SK-N-SH treated with all-trans-retinoic acid at 6 μM for 48 hours (cell line): ENCODE data around the gene SCYGR1.

Source experiments
- ZFP3 ChIP-seq: fragments of 250-450 bp; sonication (Bioruptor Pico); IDR thresholded peaks from 2 replicates; pipeline ENCODE4 v1.5.0; 2020; ENCODE audit warnings: mild to moderate bottlenecking, moderate library complexity
- TF ChIP-seq, protein P1 (sequence below): fragments of 250-450 bp; sonication (Bioruptor Pico); IDR thresholded peaks from 2 replicates; pipeline ENCODE4 v1.5.1; 2020; ENCODE audit warnings: low read depth, mild to moderate bottlenecking, moderate library complexity

DNA sequence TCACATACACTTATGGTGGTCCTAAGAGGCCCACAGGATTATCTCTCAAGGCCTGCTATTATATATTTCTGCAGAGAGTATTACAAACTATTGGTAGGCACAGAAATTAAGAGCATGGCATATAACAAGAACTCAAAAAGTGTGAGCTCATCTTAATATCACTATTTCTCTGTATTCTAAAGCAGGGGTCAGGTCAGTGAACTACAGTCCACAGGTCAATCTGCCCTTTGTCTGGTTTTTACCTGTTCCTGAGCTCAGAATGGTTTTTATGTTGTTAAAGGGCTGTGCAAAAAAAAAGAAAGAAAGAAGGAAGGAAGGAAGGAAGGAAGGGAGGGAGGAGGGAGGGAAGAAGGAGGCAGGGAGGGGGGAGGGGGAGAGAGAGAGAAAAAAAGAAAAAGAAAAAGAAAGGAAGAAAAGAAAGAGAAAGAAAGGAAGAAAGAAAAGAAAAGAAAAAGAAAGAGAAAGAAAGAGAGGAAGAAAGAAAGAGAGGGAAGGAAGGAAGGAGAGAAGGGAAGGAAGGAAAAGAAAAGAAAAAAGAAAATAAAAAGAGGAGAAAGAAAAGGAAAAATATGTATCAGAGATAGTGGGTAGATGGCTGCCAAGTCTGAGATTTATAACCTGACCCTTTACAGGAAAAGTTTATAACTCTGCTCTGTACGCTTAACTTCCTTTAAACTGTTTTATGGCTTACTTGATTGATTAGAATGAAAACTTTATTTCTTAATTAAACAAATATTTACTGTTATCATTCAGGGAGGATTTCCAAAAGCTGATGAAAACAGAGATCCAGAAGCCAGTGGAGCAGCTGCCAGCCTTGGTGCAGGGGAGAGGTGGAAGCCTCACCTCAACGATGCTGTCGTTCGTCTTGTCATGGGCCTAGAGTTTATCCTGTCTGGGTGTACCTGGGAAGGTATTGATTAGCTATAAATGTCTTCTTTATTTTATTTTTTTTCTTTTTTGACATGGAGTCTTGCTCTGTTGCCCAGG, 11.2 kb upstream of the SCYGR1 start:
- TF ChIP-seq, protein P1, sequence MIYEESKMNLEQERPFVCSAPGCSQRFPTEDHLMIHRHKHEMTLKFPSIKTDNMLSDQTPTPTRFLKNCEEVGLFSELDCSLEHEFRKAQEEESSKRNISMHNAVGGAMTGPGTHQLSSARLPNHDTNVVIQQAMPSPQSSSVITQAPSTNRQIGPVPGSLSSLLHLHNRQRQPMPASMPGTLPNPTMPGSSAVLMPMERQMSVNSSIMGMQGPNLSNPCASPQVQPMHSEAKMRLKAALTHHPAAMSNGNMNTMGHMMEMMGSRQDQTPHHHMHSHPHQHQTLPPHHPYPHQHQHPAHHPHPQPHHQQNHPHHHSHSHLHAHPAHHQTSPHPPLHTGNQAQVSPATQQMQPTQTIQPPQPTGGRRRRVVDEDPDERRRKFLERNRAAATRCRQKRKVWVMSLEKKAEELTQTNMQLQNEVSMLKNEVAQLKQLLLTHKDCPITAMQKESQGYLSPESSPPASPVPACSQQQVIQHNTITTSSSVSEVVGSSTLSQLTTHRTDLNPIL (CRISPR knock-in tag) = no peak
- TF ChIP-seq ZFP3 (CRISPR knock-in tag) = no peak
